AG08395 (cell line): ENCODE measurements around the gene ACTR3C.
A peak's percentile ranks its signal among the peaks of the same experiment; 100 is the strongest.
"Not testable (repeated sequence)": the region's sequence is repeated elsewhere in the genome, so short reads cannot be mapped to it uniquely, and the experiment has no call there.

Source experiments
- DNase-seq: peaks from one replicate; pipeline ENCODE4 v3.0.0; 2012; ENCODE audit warnings: mixed read lengths, low spot score

ACTR3C gene

DNA sequence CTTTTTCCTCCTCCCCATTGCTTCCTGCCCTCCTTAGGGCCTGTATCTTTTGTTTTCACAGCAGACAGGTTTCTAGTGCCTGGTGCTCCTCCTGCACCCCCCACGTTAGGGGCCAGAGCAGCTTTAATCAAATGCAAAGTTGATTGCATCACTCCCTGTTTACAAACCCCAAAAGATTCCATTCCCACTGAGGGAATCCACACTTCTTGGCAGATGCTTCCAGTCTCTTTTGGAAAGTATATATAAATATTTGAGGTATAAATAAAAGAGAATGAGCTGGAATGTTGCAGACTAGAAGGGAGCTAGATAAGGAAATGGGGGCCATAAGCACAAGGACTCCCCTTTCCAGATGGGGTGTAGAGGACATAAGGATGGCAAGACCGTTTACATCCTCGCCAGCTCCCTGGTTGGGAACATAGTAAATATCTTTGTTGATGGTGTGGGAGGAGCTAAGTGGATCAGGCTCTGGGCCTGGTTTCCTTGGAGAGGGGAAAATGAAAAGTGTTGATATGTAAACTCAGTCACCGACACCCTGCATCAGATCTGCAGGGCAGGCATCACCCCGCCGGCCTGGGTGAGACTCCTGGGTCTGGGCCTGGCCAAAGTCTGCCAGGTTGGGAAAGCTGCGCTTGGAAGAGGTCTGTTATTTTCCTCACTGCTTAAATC, 11.9 kb upstream of the ACTR3C start:
- DNase-seq, result peak; percentile 86

- DNase-seq, result no peak
These were observed 10.8 kb upstream of the ACTR3C start for GRCh38 chr7:150334108-150334507.

- DNase-seq, result no peak
These were observed 10.3 kb upstream of the ACTR3C start for GRCh38 chr7:150333659-150334058.

DNA sequence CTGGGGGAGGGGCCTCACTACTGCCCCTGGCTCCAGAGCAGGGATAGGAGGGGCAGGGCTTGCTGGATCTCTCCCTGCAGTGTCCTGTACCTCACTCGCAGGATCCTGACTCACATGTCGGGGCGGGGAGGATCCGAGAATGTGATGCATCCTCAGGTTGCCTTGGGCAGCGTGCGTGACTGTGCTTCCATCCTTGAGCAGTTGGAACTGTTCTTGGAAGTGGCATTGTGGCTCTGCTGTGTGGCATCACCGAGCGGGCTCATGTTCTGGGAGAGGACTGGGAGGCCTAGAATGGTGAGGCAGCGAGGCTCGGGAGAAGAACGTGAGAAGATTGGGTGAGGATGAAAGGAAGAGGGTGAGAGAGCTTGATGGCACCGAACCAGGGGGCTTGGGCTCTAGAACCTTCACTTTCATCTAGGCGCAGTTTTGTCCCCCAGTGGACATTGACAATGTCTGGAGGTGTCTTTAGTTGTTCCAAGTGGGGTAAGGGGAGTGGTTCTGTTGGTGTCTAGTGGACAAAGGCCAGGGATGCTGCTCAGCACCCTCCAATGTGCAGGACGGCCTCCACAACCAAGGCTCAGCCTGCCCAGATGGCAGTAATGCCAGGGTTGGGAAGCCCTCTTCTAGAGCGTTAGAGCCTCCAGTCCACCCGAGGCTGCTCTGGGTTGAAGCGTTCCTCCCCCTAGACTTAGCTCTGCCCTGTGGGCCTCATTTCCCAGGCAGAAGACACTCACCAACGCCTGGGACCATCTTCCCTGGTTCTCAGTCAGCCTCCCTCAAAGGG, 9.7 kb upstream of the ACTR3C start:
- no peak for DNase-seq

DNA sequence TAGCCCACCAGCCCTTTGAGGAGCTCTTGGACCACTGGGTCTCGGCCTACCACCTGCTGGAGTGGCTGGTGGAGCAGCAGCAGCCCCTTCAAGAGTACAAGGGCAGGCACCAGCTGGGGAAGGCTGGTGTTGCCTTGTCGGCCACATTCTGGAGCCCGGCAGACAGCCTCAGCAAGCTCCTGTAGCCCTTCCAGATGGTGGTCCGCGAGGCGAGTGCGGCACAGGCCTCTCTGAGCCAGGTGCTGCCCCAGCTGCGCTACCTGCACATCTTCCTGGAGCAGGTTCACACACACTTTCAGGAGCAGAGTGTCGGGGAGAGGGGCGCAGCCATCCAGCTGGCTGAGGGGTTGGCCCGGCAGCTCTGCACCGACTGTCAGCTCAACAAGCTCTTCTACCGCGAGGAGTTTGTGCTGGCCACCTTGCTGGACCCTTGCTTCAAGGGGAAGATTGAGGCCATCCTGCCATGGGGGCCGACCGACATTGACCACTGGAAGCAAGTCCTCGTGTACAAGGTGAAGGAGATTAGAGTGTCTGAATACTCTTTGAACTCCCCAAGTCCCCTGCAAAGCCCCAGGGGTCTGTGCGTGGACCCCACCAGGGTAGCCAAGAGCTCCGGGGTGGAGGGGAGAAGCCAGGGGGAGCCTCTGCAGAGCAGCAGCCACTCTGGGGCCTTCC, 7.0 kb upstream of the ACTR3C start:
- DNase-seq, result no peak

DNA sequence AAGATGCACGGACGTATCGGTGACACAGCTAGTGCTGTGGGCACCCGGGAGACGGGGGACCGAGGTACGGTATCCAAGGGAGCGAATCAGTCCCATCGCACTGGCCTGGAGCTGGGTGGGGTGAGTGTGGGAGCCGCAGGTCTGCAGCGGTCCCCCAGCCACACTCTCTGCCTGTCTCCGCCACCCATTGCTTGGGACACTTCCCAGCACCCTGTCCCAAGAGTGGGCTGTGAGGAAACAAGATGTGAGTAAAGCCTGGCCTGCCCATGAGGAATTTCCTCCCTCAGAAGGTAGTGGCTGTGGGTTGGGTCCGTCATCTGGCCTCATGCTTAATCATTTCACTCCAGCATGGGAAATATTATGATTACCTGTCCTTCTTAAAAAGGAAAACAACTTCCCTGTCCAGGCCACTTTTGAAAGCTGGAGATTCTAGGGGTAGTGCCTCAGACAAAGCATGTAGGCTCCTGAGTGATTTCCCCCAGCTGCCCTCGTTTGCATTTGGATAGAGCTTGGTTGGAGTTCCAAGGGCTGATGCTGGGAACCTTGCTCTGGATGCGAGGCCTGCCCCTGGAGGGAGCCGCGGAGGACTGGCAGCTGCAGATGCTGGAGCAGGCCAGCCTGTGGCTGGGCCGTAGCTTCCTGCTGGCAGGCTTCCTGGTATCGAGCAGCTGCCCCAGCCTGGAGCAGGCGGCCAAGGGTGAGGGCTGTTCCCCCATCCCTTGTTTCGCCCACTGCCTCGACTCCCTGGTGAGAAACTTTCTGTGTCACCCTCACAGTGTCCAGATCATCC, 6.2 kb upstream of the ACTR3C start:
- no peak for DNase-seq

GRCh38 chr7:150327308-150327707, 4.0 kb upstream of the ACTR3C start:
- DNase-seq, result no peak

GRCh38 chr7:150326657-150327268, 3.4 kb upstream of the ACTR3C start:
- no peak for DNase-seq

GRCh38 chr7:150325901-150326300, 2.6 kb upstream of the ACTR3C start:
- no peak for DNase-seq

- DNase-seq, result peak; percentile 61
These were observed 1.8 kb upstream of the ACTR3C start for GRCh38 chr7:150325110-150325611.

DNA sequence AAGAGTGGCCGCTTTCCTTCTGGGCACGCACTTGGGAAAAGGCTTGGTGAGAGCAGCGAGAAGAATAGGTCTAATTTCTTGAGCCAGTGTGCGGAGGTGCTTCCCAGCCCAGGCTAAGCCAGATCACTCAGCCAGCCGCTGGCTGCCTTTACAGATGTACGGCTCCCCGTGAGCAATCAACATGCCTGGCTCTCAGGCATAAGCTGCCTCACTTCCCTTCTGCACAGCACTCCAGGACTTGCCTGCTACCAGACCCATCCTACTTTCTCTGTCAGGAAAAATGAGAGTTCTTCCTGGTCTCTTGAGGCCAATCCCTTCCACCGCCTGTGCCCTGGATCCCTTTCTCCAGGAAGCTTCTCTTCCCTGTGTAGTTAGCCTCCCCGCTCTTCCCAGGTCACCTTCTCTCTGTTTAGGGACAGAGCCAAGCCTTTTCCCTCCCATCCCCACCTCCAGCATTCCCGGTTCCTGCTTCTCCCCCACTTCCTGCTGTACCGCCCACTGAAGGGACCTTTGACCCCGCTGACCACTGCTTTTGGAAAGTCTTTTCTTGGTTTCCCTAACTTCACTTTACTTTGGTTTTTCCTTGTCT, 1.1 kb upstream of the ACTR3C start:
- no peak for DNase-seq

GRCh38 chr7:150323682-150324372, 482 bp upstream of the ACTR3C start:
- DNase-seq, result no peak

DNA sequence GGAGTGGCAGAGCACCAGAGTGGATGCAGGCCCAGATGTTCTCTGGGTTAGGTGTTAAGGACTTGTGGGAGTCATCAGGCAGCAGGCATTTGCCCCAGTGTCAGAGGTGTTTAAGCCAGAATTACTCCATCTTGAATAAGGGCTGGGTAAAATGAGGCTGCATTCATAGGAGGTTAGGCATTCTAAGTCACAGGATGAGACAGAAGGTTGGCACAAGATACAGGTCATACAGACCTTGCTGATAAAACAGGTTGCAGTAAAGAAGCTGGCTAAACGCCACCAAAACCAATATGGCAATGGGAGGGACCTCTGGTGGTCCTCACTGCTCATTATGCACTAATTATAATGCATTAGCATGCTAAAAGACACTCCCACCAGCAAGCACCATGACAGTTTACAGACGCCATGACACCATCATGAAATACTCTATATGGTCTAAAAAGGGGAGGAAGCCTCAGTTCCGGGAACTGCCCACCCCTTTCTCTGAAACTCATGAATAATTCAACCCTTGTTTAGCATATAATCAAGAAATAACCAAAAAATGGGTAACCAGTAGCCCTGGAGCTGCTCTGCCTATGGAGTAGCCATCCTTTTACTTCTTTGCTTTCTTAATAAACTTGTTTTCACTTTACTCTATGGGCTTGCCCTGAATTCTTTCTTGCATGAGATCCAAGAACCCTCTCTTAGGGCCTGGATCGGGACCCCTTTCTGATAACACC, 1.1 kb downstream of the ACTR3C start:
- DNase-seq, result no peak

GRCh38 chr7:150321788-150322113, 1.6 kb downstream of the ACTR3C start:
- no peak for DNase-seq

- peak; percentile 52 for DNase-seq
These were observed 5.4 kb downstream of the ACTR3C start for GRCh38 chr7:150317748-150318444.

- not testable (repeated sequence) for DNase-seq
These were observed 6.4 kb downstream of the ACTR3C start for GRCh38 chr7:150316987-150317386.

GRCh38 chr7:150314639-150315239, 8.6 kb downstream of the ACTR3C start:
- no peak for DNase-seq

GRCh38 chr7:150313870-150314269, 9.5 kb downstream of the ACTR3C start:
- no peak for DNase-seq

- DNase-seq, result no peak
These were observed 10.0 kb downstream of the ACTR3C start for GRCh38 chr7:150313367-150313809.
